ENCODE data around the gene VAC14.

DNA sequence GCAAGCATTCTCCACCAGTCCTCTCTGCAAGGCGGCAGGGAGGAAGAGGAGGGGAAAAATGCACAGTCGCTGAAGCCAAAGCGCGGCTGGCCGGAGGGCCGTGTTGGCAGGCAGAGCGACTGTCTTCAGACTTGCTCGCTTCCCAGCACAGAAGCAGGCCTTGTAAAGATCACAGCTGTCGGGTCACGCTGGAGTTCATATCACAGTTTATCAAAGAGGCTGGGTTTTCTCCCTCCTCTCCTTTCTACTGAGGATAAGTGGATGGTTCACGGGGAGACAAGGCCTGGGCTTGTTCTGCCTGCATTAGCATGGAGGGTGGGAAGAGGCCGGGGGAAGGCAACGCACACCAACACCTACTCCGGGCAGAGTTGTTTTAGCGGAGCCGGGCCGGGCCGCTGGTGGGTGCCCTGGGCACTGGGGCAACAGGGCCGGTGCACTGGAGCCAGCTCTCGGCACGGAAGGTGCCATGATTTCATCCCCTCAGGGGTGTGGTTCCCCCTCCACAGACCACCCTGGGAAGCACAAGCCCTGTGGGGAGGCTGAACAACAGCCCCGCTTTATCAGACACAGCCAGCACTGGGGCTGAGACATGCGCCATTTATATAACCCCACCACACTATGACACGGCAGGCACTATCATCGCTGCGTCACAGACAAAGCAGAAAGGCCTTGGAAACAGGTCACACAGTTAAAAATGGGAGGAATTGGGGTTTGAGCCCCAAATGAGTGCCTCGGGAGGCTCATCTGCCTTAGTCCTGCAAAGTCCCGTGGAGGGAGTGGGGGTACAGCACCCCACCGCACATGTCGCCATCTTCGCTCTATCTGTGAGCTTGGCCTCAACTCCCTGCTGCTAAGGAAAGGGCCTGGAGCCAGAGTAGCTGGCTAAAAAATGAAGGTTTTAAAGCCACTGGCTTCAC lies 74.8 kb downstream of the VAC14 start:
- TF ChIP-seq, protein P1, sequence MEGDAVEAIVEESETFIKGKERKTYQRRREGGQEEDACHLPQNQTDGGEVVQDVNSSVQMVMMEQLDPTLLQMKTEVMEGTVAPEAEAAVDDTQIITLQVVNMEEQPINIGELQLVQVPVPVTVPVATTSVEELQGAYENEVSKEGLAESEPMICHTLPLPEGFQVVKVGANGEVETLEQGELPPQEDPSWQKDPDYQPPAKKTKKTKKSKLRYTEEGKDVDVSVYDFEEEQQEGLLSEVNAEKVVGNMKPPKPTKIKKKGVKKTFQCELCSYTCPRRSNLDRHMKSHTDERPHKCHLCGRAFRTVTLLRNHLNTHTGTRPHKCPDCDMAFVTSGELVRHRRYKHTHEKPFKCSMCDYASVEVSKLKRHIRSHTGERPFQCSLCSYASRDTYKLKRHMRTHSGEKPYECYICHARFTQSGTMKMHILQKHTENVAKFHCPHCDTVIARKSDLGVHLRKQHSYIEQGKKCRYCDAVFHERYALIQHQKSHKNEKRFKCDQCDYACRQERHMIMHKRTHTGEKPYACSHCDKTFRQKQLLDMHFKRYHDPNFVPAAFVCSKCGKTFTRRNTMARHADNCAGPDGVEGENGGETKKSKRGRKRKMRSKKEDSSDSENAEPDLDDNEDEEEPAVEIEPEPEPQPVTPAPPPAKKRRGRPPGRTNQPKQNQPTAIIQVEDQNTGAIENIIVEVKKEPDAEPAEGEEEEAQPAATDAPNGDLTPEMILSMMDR (conservative IDR thresholded peaks at IDR 0.05; ENCODE audit: low read depth, low read length), result no peak
- TF ChIP-seq EZH2phosphoT487 (IDR thresholded peaks at IDR 0.05; ENCODE audit: borderline replicate concordance, low read length), result no peak
